CD14-positive monocyte (primary cell): ENCODE data around the gene RAD54L. TPM values are rescaled to one million over a fixed set of nuclear protein-coding genes. Genes with fewer than 3 reads are reported as not detected.

Experiments used
- DNase-seq, 3 donors: peaks; one replicate each; pipeline ENCODE4 v3.0.0-alpha.2; 2011 to 2022
- H2AFZ ChIP-seq: 2 replicates; pipeline ENCODE4 v1.6.0; 2012; ENCODE audit warnings: mild to moderate bottlenecking, low read depth, low read length, inconsistent platforms; ENCODE audit not compliant: insufficient read depth, poor library complexity, severe bottlenecking
- H3K27ac ChIP-seq, 2 donors: 1 replicate in 1 of 2; 2 replicates in 1 of 2; pipeline ENCODE4 v1.5.1; 2012 to 2013; ENCODE audit warnings: low read length in 2 of 2, control low read depth in 1 of 2, inconsistent platforms in 1 of 2, low read depth in 1 of 2, mild to moderate bottlenecking in 1 of 2
- H3K27me3 ChIP-seq, 2 donors: one replicate each; pipeline versions ENCODE4 v1.6.0 to v1.6.1; 2011 to 2013; ENCODE audit warnings: low read length in 2 of 2; ENCODE audit not compliant: control insufficient read depth in 2 of 2, insufficient read depth in 2 of 2
- H3K36me3 ChIP-seq, 2 donors: replicated peaks in 1 of 2; 1 replicate in 1 of 2; 2 replicates in 1 of 2; pipeline versions ENCODE4 v1.5.1 to v1.6.1; 2012 to 2013; ENCODE audit warnings: low read length in 2 of 2, control low read depth in 1 of 2, inconsistent platforms in 1 of 2, mild to moderate bottlenecking in 1 of 2; ENCODE audit not compliant: insufficient read depth in 2 of 2, control insufficient read depth in 1 of 2
- H3K4me1 ChIP-seq, 2 donors: 1 replicate in 1 of 2; 2 replicates in 1 of 2; pipeline versions ENCODE4 v1.5.1 to v1.6.1; 2012 to 2013; ENCODE audit warnings: low read length in 2 of 2, control low read depth in 1 of 2, inconsistent platforms in 1 of 2, mild to moderate bottlenecking in 1 of 2, moderate library complexity in 1 of 2; ENCODE audit not compliant: insufficient read depth in 2 of 2, control insufficient read depth in 1 of 2
- H3K4me2 ChIP-seq: replicated peaks from 2 replicates; pipeline ENCODE3; 2012; ENCODE audit warnings: low read length, moderate library complexity, mild to moderate bottlenecking; ENCODE audit not compliant: poor library complexity, severe bottlenecking; ENCODE audit errors: extremely low read depth
- H3K4me3 ChIP-seq, 3 experiments: fragments of 200-600 bp in 1 of 3; sonication (generic) in 1 of 3; replicated peaks in 1 of 3; 1 replicate in 2 of 3; 2 replicates in 1 of 3; pipeline ENCODE4 v1.5.1; 2011 to 2013; ENCODE audit warnings: low read length in 3 of 3, mild to moderate bottlenecking in 3 of 3, control low read depth in 2 of 3, low read depth in 2 of 3, inconsistent platforms in 1 of 3, moderate library complexity in 1 of 3
- H3K79me2 ChIP-seq: 2 replicates; pipeline ENCODE4 v1.6.0; 2012; ENCODE audit warnings: mild to moderate bottlenecking, control low read depth, inconsistent platforms, low read length, moderate library complexity; ENCODE audit not compliant: insufficient read depth
- H3K9ac ChIP-seq: 2 replicates; pipeline ENCODE4 v1.6.0; 2017; ENCODE audit warnings: low read length, mild to moderate bottlenecking; ENCODE audit not compliant: insufficient read depth, poor library complexity, severe bottlenecking
- H3K9me3 ChIP-seq, 2 donors: replicated peaks in 1 of 2; 1 replicate in 1 of 2; 2 replicates in 1 of 2; pipeline versions ENCODE4 v1.5.1 to v1.6.1; 2012 to 2013; ENCODE audit warnings: low read length in 2 of 2, control low read depth in 1 of 2; ENCODE audit not compliant: control insufficient read depth in 1 of 2, insufficient read depth in 1 of 2
- H4K20me1 ChIP-seq: 2 replicates; pipeline ENCODE4 v1.6.0; 2012; ENCODE audit warnings: mild to moderate bottlenecking, low read length, control low read depth, moderate library complexity; ENCODE audit not compliant: insufficient read depth
- H3K27ac Mint-ChIP-seq, 7 donors: one replicate each; pipeline ENCODE4 v1.8.0; 2020; ENCODE audit warnings: mild to moderate bottlenecking in 7 of 7, mixed read lengths in 7 of 7, moderate library complexity in 6 of 7, inconsistent platforms in 2 of 7
- H3K27me3 Mint-ChIP-seq, 3 donors: one replicate each; pipeline ENCODE4 v1.8.0; 2021 to 2022; ENCODE audit warnings: low read depth in 3 of 3, mild to moderate bottlenecking in 3 of 3, mixed read lengths in 3 of 3, moderate library complexity in 3 of 3, inconsistent platforms in 1 of 3
- H3K36me3 Mint-ChIP-seq, 2 donors: one replicate each; pipeline ENCODE4 v1.8.0; 2020; ENCODE audit warnings: mixed read lengths in 2 of 2, inconsistent platforms in 1 of 2, mild to moderate bottlenecking in 1 of 2
- H3K4me1 Mint-ChIP-seq: one replicate; pipeline ENCODE4 v1.8.0; 2020; ENCODE audit warnings: mild to moderate bottlenecking, mixed read lengths
- H3K4me3 Mint-ChIP-seq, 2 donors: one replicate each; pipeline ENCODE4 v1.8.0; 2020; ENCODE audit warnings: mild to moderate bottlenecking in 2 of 2, mixed read lengths in 2 of 2, moderate library complexity in 1 of 2
- H3K9me3 Mint-ChIP-seq, 7 donors: one replicate each; pipeline ENCODE4 v1.8.0; 2020 to 2022; ENCODE audit warnings: mixed read lengths in 7 of 7, mild to moderate bottlenecking in 6 of 7, moderate library complexity in 6 of 7, inconsistent platforms in 2 of 7
- WGBS: methylation state at CpG from one replicate; pipeline ENCODE4 v1.1.5; 2013; ENCODE audit warnings: missing lambda C conversion rate; ENCODE audit not compliant: insufficient coverage; 5-methylcytosine and 5-hydroxymethylcytosine counted together
- intact Hi-C, 2 donors: fragments of 100-400 bp; cut with micrococcal nuclease; formaldehyde crosslinking; loops; one replicate each; pipeline versions ENCODE4 v1.15.0 to v1.15.1; 2023
- polyA plus RNA-seq, 3 donors: library from polyadenylated mRNA; depleted of rRNA in 1 of 3; unstranded in 2 of 3; stranded (reverse) in 1 of 3; fragments of 300-500 nt in 2 of 3; fragments of >200 nt in 1 of 3; fragmentation: Illumina TruSeq in 2 of 3; gene quantifications; 1 replicate in 2 of 3; 2 replicates in 1 of 3; pipeline ENCODE4 v1.2.3, GENCODE V29; 2012 to 2021
- TF ChIP-seq, protein P1 (sequence below): fragments of 200-600 bp; IDR thresholded peaks from one replicate; pipeline ENCODE4 v1.8.0; 2022; ENCODE audit warnings: antibody characterized with exemption, mild to moderate bottlenecking

Gene RAD54L
- polyA plus RNA-seq, 3 donors: 0.13 TPM; not detected in 2

DNA sequence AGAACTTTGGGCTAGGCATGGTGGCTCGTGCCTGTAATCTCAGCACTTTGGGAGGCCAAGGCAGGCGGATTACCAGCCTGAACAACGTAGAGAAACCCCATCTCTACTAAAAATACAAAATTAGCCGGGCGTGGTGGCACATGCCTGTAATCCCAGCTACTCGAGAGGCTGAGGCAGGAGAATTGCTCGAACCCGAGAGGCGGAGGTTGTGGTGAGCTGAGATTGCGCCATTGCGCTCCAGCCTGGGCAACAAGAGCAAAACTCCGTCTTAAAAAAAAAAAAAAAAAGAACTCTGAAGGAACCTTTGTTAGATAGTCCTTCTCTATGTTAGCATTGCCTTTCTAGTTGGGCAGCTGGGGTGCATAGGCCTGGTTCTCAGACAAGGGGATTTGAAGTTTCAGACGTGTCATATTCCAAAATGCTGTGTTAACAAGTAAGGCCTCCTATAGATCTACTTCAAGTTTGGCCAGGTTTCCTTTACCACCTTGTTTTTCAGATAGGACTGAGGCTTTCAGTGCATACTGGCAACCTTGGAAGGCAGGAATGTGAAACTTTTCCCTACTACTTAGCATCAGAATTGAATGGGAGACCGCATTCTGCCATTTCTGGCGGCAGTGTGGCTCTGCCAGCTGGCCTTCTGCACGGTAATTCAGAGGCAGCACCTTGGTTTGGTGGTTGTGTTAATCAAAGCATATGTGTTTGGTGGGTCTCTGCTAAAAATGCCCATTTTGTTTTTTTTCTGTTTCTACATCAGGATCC lies 62.0 kb downstream of the RAD54L start:
- DNase-seq: no peak
- Histone ChIP-seq H2AFZ (no peak overlapping the region), H3K4me2 (no peak overlapping the region), H3K27ac (peak overlapping the region in 1 of 2 donors; percentile 58), H3K9ac (no peak overlapping the region), H3K9me3 (no peaks in the 10 kb centered on the region), H4K20me1 (peaks cover 37% of the 10 kb centered on the region), H3K36me3 (peaks cover 44 to 49% of the 10 kb centered on the region in 2 donors), H3K4me1 (peaks cover 32 to 43% of the 10 kb centered on the region in 2 donors), H3K27me3 (no peaks in the 10 kb centered on the region), H3K4me3 (no peak overlapping the region), H3K79me2 (peaks cover 55% of the 10 kb centered on the region)
- Mint-ChIP-seq H3K27me3 (no peaks in the 10 kb centered on the region), H3K4me1 (peaks cover 42% of the 10 kb centered on the region), H3K27ac (peak overlapping the region in 6 of 7 donors; percentile 22 to 81 (median 66)), H3K9me3 (peaks cover 0 to 2% (median 0%) of the 10 kb centered on the region in 7 donors), H3K4me3 (no peak overlapping the region), H3K36me3 (peaks cover 39 to 63% of the 10 kb centered on the region in 2 donors)
- intact Hi-C loops: loop anchor here in 1 of 2 donors (5.0 kb wide), 1 partner anchor 43 kb away; no protein-coding TSS in a partner anchor
- TF ChIP-seq, protein P1, sequence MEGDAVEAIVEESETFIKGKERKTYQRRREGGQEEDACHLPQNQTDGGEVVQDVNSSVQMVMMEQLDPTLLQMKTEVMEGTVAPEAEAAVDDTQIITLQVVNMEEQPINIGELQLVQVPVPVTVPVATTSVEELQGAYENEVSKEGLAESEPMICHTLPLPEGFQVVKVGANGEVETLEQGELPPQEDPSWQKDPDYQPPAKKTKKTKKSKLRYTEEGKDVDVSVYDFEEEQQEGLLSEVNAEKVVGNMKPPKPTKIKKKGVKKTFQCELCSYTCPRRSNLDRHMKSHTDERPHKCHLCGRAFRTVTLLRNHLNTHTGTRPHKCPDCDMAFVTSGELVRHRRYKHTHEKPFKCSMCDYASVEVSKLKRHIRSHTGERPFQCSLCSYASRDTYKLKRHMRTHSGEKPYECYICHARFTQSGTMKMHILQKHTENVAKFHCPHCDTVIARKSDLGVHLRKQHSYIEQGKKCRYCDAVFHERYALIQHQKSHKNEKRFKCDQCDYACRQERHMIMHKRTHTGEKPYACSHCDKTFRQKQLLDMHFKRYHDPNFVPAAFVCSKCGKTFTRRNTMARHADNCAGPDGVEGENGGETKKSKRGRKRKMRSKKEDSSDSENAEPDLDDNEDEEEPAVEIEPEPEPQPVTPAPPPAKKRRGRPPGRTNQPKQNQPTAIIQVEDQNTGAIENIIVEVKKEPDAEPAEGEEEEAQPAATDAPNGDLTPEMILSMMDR: no peak
- WGBS: no CpG with 5 or more reads among the region's 16 CpGs

DNA sequence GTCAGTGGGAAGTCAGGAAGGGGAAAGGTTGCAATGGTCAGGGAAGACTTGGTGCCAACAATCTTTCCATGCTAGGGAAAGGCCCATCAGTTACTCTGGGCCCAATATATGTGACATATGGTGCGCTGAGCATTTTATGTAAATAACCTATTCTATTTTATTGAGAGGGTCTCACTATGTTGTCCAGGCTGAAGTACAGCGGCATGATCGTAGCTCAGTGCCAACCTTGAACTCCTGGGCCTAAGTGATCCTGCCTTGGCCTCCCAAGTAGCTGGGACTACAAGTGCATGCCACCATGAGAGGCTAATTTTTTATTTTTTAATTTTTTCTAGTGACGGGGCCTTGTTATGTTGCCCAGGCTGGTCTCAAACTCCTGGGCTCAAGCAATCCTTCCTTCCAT lies 62.8 kb downstream of the RAD54L start:
- WGBS: 100% methylated on average over 2 of the region's 4 CpGs
- DNase-seq: no peak
- peaks cover 27 to 38% of the 10 kb centered on the region in 2 donors for H3K4me1 ChIP-seq
- TF ChIP-seq, protein P1: no peak
- H3K27me3 ChIP-seq: no peaks in the 10 kb centered on the region
- peak overlapping the region in 1 of 2 donors; percentile 58 for H3K27ac ChIP-seq
- Mint-ChIP-seq H3K27me3 (no peaks in the 10 kb centered on the region), H3K4me1 (peaks cover 38% of the 10 kb centered on the region), H3K27ac (peak overlapping the region in 3 of 7 donors; percentile 1 to 81 (median 53)), H3K36me3 (peaks cover 44 to 70% of the 10 kb centered on the region in 2 donors), H3K9me3 (peaks cover 0 to 2% (median 0%) of the 10 kb centered on the region in 7 donors), H3K4me3 (no peak overlapping the region)
- no peaks in the 10 kb centered on the region for H3K9me3 ChIP-seq
- H4K20me1 ChIP-seq: peaks cover 37% of the 10 kb centered on the region
- H3K4me3 ChIP-seq: no peak overlapping the region
- H3K9ac ChIP-seq: no peak overlapping the region
- no peak overlapping the region for H2AFZ ChIP-seq
- intact Hi-C loops: loop anchor here in 1 of 2 donors (5.0 kb wide), 1 partner anchor 42 kb away; no protein-coding TSS in a partner anchor
- peaks cover 49 to 56% of the 10 kb centered on the region in 2 donors for H3K36me3 ChIP-seq
- no peak overlapping the region for H3K4me2 ChIP-seq
- peaks cover 48% of the 10 kb centered on the region for H3K79me2 ChIP-seq
